ENCODE results near the gene SEC24C. TPM values are rescaled to one million over a fixed set of nuclear protein-coding genes. Genes with fewer than 3 reads are reported as not detected.

The SEC24C gene
- total RNA-seq, 1 donor from 2014 or later: 89.8 TPM

GRCh38 chr10:73779539-73780197 lies 35.5 kb downstream of the SEC24C start:
- intact Hi-C loops (cut with micrococcal nuclease): no loop called here
- ChIA-PET CTCF (interaction anchor here (2.1 kb wide), 1 partner anchor 100 kb away, joined by 4 read pairs; no protein-coding TSS in a partner anchor), POLR2A (interaction anchor here (0.8 to 4.9 kb wide), 3 partner anchors 7 to 29 kb away, joined by 5 to 77 read pairs (median 9); a partner anchor contains a TSS)
- Mint-ChIP-seq H3K4me1 (peaks cover 52% of the 10 kb centered on the region), H3K27me3 (no peaks in the 10 kb centered on the region), H3K27ac (no peak overlapping the region), H3K4me3 (peak overlapping the region; percentile 38), H3K36me3 (ENCODE audit: low read depth) (peaks cover 46% of the 10 kb centered on the region), H3K9me3 (no peaks in the 10 kb centered on the region)
- ATAC-seq (ENCODE audit: low read depth) (no peak), DNase-seq (no peak)
- no peak for TF ChIP-seq CTCF (IDR thresholded peaks at IDR 0.05)

GRCh38 chr10:73780301-73780700 lies 36.1 kb downstream of the SEC24C start:
- H3K27me3 Mint-ChIP-seq: no peaks in the 10 kb centered on the region

GRCh38 chr10:73780966-73781365 lies 36.8 kb downstream of the SEC24C start:
- ChIA-PET CTCF (interaction anchor here (1.7 to 2.1 kb wide), 2 partner anchors 12 to 98 kb away, joined by 4 to 5 read pairs; no protein-coding TSS in a partner anchor), POLR2A (interaction anchor here (1.2 to 4.9 kb wide), 6 partner anchors 8 to 94 kb away, joined by 4 to 77 read pairs (median 8); partner anchors contain the start of genes CAMK2G and SEC24C)
- H3K27ac Mint-ChIP-seq: peak overlapping the region; percentile 31
- intact Hi-C loops (cut with micrococcal nuclease): no loop called here
- peaks cover 48% of the 10 kb centered on the region for H3K4me1 Mint-ChIP-seq
- DNase-seq: no peak
- no peak for ATAC-seq (ENCODE audit: low read depth)
- peaks cover 41% of the 10 kb centered on the region for H3K36me3 Mint-ChIP-seq (ENCODE audit: low read depth)
- TF ChIP-seq CTCF (IDR thresholded peaks at IDR 0.05): no peak
- peak overlapping the region; percentile 99 for H3K4me3 Mint-ChIP-seq
- H3K9me3 Mint-ChIP-seq: no peaks in the 10 kb centered on the region
- no peaks in the 10 kb centered on the region for H3K27me3 Mint-ChIP-seq

More at GRCh38 chr10:73780301-73780700, 36.1 kb downstream of the SEC24C start:
- no peaks in the 10 kb centered on the region for H3K9me3 Mint-ChIP-seq
- CTCF ChIA-PET: interaction anchor here (2.1 kb wide), 1 partner anchor 99 kb away, joined by 4 read pairs; no protein-coding TSS in a partner anchor
- DNase-seq (no peak), ATAC-seq (ENCODE audit: low read depth) (no peak)
- no peak for TF ChIP-seq CTCF (IDR thresholded peaks at IDR 0.05)
- H3K4me3 Mint-ChIP-seq: peak overlapping the region; percentile 99
- H3K4me1 Mint-ChIP-seq: peaks cover 52% of the 10 kb centered on the region
- POLR2A ChIA-PET: interaction anchor here (1.3 to 4.9 kb wide), 3 partner anchors 7 to 36 kb away, joined by 9 to 77 read pairs (median 14); partner anchors contain the start of gene SEC24C
- peaks cover 46% of the 10 kb centered on the region for H3K36me3 Mint-ChIP-seq (ENCODE audit: low read depth)
- intact Hi-C loops (cut with micrococcal nuclease): no loop called here
- H3K27ac Mint-ChIP-seq: no peak overlapping the region

GRCh38 chr10:73781548-73781878 lies 37.3 kb downstream of the SEC24C start:
- Mint-ChIP-seq H3K27ac (peak overlapping the region; percentile 98), H3K9me3 (no peaks in the 10 kb centered on the region), H3K4me3 (peak overlapping the region; percentile 99), H3K4me1 (peaks cover 53% of the 10 kb centered on the region), H3K36me3 (ENCODE audit: low read depth) (peaks cover 37% of the 10 kb centered on the region), H3K27me3 (no peaks in the 10 kb centered on the region)
- intact Hi-C loops (cut with micrococcal nuclease): no loop called here
- ATAC-seq (ENCODE audit: low read depth) (peak; percentile 0), DNase-seq (no peak)
- CTCF ChIA-PET: interaction anchor here (0.7 to 2.1 kb wide), 3 partner anchors 9 to 98 kb away, joined by 4 to 5 read pairs (median 5); no protein-coding TSS in a partner anchor
- no peak for TF ChIP-seq CTCF (IDR thresholded peaks at IDR 0.05)
- POLR2A ChIA-PET: interaction anchor here (0.5 to 4.9 kb wide), 16 partner anchors 9 to 1482 kb away, joined by 3 to 77 read pairs (median 4); partner anchors contain the start of genes CAMK2G, DNAJC9, PPP3CB and SEC24C
